Nucleus accumbens (tissue), 56 donors: ENCODE data around the gene EGLN3.
"Not testable (repeated sequence)": the region's sequence is repeated elsewhere in the genome, so short reads cannot be mapped to it uniquely, and the experiment has no call there.

Experiments used
- DNase-seq, 56 donors: peaks; one replicate each; lab custom pipeline; 2025; lab: John Stamatoyannopoulos, UW

EGLN3 gene

GRCh38 chr14:33940561-33941011 lies 10.3 kb downstream of the EGLN3 start:
- peak in 10 of 56 donors; percentile 7 to 37 (median 26) for DNase-seq

- DNase-seq: peak in 44 of 56 donors; percentile 7 to 76 (median 42)
These were observed 12.5 kb downstream of the EGLN3 start for GRCh38 chr14:33938131-33938949.

DNA sequence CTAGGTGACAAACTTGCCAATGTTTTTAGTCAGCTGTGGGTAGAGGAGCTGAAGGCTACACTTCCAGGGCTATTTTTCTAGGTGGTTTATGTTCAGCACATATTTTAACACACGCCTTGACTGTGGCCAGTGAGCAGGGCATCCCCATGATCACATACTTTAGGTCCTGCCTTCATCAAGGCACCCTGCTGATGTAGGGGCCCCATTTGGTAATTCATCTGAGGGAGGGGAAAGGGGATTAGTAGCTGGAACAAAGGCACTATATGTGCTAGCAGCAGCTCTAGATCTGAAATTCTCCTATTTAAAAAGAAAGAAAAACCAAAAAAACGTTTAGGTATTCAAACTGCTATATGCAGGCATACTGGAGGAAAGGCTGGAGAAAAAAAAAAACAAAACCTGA lies 14.5 kb downstream of the EGLN3 start:
- no peak for DNase-seq

GRCh38 chr14:33934938-33935337 lies 15.9 kb downstream of the EGLN3 start:
- DNase-seq: no peak

DNA sequence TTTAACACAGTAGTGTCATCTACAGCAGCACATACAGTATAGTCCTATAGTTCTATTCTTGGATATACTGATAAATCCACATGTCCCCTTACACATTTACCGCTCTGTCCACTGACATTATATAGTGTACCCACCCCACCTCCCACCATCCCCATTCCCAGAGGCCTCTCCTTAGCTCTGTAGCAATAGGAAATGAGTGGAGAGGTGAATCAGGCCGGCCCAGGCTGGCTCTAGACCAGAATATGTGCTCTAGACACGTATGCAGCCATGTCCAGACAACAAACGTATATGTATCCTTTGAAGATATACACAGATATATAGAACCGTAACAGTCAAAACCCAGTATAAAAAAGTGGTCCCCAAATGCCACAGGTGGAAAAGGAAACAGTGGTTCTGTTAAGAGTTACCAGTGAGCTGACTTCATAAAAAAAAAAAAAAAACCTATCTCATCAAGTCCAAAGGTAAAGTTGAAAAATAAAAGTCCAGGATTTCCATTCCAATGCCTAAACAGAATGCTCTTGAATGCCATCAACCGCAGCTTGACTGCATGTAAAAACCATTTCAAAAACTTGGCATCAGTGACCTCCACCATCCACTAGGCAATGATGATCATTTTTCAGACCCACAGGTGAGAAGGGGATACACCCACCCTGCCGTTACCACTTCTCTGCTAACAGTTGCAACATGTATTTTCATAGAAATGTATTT lies 16.7 kb downstream of the EGLN3 start:
- no peak for DNase-seq

DNA sequence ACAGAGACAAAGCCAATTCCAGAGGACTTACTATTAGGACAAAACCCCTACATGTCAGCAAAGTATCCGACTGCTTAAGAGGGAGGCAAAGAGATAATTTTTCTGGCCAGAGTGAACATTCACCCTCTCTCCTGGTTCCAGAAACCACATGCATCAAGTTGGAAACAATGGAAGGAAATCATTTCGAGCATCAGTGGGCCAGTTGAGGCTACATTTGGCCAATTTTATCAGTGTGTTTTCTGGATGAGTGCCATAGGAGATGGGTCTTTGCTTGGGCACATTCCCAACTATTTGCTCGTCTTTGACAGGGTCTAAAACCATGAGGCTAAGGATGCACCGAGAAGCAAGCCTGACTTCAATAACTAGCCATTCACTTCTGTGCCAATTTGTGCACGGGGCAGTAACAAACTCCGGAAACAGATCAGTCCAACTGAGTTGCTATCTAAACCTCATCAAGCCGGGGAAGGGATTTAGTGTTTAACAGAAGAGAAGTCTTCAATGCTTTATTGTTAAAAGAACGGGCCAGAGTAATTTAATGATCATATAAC lies 17.4 kb downstream of the EGLN3 start:
- peak in 2 of 56 donors; percentile 6 to 7 for DNase-seq

- peak in 1 of 56 donors; percentile 5 for DNase-seq
These were observed 18.1 kb downstream of the EGLN3 start for GRCh38 chr14:33932576-33933345.

DNA sequence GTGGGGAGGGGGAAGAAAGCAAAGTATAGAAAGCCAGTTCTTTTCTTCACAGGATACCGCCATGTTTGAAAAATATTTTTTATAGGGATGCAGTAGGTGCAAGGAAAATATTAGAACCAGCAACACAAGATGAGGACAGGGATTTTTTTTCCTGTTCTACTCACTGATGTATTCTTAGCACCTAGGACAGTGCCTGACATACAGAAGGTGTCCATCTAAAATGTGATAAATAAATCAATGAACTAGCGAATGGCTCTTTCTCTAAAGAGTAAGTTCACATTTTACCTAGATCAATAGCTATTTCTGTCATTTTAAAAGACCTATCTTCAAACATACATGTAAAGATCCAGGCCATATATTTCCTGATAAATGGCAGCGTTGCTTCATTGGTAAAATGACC lies 18.8 kb downstream of the EGLN3 start:
- DNase-seq: no peak

- no peak for DNase-seq
These were observed 19.4 kb downstream of the EGLN3 start for GRCh38 chr14:33931461-33931860.

GRCh38 chr14:33930439-33930838 lies 20.4 kb downstream of the EGLN3 start:
- DNase-seq: no peak

- no peak for DNase-seq
These were observed 21.0 kb downstream of the EGLN3 start for GRCh38 chr14:33929799-33930408.

GRCh38 chr14:33928895-33929294 lies 22.0 kb downstream of the EGLN3 start:
- no peak for DNase-seq

DNA sequence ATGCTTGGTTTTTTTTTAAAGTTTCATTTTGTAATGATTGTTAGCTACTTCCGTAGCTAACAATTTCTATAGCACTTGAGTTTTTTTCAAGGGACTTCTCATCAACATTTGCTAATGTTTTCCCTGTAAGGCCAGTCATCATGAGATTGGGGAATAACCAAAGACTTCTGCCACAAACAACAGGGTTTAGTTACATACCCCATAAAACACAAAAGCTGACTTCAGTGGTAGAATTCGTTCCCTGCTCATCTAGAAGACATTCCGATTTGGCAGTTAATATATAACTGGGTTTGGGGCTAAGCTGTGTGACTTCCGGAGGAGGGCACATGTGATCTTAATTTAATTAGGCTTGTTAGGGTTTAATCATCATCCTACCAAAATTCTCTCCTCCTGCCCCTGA lies 22.9 kb downstream of the EGLN3 start:
- no peak for DNase-seq

DNA sequence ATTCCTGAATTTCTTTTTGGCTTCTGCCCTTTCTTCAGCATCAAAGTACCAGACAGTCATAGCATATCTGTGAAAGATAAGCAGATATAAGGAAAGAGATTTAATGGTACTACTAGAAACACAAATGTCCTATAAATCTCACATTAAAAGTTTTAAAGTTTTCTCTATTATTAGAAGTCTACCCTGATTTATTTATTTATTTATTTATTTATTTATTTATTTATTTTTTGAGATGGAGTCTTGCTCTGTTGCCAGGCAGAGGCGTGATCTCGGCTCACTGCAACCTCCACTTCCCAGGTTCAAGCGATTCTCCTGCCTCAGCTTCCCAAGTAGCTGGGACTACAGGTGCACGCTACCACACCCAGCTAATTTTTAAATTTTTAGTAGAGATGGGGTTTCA lies 23.9 kb downstream of the EGLN3 start:
- not testable (repeated sequence) for DNase-seq

DNA sequence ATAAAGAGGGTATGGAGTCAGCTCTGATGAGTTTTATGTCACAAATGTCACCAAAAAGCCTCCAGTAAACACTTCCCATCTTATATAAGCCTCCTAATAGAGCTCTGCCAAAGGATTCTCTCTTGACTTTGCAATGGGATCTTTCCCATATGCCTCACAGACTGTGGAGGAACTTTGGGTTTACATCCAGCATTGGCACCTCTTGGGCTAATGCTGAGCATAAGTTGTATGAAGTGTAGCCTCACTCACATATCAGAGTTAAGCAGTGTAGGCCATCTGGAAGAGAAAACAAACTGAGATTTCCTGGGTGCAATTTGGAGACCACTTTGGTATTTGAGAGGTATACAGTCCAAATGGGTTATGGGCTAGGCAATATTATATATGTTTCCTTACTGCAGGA lies 24.9 kb downstream of the EGLN3 start:
- no peak for DNase-seq

GRCh38 chr14:33925235-33925634 lies 25.6 kb downstream of the EGLN3 start:
- no peak for DNase-seq

DNA sequence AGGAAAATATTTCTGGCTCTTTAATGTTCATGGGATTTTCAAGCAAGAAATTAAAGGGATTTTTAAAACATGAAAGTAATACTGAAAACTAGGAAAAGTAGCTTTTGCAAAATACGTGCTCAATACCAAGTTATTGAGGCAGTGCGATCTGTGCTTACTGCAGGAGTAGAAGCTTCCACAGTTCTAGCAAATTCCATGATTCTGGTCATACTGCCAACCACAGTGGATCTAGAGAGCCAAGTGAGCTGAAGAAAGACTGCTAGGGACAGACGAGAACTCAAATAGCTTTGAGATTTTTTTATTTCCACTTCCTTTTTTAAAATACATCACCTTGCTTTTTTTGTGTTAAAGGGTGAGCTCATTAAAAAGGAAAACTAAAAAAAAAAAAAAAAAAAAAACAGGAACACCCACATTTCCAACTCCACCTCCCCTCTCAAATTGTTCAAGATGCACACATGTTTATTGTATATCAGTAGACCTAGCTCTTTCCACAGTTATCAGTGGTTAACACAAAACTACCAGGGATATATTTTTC lies 26.2 kb downstream of the EGLN3 start:
- DNase-seq: no peak

DNA sequence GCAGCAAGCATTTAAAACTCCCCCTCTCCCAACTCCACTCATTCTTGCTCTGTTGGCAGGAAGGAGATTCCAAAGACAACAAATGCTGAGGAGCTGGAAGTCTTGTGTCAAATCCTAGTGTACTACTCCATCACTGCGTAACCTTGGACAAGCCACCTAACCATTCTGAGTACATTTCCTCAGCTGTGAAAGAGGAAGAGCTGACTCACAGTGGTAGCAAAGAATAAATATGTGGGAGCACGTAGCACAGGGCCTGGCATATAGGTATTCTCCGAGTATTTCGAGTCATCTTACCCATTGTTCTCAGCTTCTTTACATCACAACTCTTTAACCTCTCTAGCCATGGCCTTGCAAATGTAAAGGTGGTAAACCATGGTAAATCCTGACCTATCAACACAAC lies 28.7 kb downstream of the EGLN3 start:
- no peak for DNase-seq

DNA sequence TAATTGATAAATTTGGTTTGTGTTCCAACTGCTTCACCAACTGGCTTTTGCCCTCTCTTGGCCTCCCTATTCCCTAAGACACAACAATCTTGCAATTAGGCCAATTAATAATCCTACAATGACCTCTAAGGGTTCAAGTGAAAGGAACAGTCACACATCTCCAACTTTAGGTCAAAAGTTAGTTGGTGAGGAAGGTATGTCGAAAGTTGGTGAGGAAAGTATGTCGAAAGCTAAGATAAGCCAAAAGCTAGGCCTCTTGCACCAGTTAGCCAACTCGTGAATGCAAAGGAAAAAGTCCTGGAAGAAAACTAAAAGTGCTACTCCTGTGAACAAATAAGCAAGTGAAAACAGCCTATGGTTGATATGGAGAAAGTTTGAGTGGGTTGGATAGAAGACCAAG lies 32.6 kb downstream of the EGLN3 start:
- no peak for DNase-seq

DNA sequence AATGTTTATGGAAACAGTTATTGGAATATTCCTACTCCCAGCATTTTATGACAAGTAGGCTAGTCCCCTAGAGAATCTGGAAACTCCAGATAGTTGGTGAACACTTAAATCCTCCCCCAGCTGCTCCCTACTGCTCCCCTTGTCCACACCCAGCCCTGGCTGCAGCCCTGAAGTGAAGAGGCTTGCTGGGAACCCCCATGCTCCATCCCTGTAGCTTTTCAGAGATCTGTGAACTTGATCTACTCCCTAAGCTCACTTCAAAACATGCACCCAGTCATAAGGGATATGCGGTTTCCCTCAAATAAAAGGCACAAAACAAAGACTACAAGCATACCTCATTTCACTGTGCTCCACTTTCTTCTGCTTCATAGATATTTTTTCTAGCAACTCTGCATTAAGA lies 33.2 kb downstream of the EGLN3 start:
- DNase-seq: no peak
